ENCODE results near the gene PTDSS2.
A peak's percentile ranks its signal among the peaks of the same experiment; 100 is the strongest.

The PTDSS2 gene

DNA sequence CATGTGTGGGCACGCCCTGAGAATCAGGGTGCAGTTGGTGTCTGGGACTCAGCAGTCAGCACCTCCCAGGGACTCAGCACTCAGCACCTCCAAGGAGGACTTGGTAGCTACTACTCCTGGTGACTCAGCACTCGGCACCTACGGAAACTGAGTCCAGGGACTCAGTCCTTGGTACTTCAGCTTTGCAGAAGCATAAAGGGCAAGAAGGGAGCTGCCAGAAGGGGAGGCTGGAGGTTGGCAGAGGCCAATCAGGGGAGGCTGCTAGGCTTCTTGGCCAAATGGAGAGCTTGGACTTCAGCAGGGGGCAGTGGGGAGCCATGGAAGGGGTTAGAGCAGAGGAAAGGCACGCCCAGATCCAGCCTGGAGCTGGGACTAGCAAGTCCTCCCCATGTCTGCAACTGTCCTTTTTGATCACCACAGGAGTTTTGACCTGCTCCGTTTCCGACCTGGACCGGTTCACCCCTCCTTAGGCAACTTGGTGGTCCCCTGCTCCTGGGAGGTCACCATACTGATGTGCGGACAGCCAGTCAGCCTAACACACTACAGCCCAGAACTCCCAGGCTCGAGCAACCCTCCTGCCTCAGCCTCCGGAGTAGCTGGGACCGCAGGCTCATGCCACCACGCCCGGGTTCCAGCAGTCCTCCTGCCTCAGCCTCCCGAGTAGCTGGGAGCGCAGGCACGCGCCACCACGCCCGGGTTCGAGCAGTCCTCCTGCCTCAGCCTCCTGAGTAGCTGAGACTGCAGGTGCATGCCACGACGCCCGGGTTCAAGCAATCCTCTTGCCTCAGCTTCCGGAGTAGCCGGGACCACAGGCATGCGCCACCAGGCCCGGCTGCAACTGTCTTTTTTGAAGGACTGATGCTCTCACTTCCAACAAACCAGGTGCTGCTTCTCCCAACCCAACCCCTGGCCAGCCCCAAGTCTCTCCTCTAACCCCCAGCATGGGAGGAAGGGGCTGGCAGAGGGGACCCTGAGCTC, 9.7 kb upstream of the PTDSS2 start:
- no peak overlapping the region for H3K4me3 ChIP-seq (ENCODE audit: low read depth, low read length)
- in situ Hi-C loops (cut with HindIII; ENCODE audit: low sequenced_read_pairs), result no loop called here
- no peak for DNase-seq (ENCODE audit: low read depth, low spot score)
- TF ChIP-seq, protein P1, sequence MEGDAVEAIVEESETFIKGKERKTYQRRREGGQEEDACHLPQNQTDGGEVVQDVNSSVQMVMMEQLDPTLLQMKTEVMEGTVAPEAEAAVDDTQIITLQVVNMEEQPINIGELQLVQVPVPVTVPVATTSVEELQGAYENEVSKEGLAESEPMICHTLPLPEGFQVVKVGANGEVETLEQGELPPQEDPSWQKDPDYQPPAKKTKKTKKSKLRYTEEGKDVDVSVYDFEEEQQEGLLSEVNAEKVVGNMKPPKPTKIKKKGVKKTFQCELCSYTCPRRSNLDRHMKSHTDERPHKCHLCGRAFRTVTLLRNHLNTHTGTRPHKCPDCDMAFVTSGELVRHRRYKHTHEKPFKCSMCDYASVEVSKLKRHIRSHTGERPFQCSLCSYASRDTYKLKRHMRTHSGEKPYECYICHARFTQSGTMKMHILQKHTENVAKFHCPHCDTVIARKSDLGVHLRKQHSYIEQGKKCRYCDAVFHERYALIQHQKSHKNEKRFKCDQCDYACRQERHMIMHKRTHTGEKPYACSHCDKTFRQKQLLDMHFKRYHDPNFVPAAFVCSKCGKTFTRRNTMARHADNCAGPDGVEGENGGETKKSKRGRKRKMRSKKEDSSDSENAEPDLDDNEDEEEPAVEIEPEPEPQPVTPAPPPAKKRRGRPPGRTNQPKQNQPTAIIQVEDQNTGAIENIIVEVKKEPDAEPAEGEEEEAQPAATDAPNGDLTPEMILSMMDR (IDR thresholded peaks at IDR 0.05; ENCODE audit: low read depth, low read length), result no peak

GRCh38 chr11:441043-441417, 9.0 kb upstream of the PTDSS2 start:
- in situ Hi-C loops (cut with HindIII; ENCODE audit: low sequenced_read_pairs), result no loop called here
- no peak overlapping the region for H3K4me3 ChIP-seq (ENCODE audit: low read depth, low read length)
- TF ChIP-seq, protein P1 (IDR thresholded peaks at IDR 0.05; ENCODE audit: low read depth, low read length), result no peak
- no peak for DNase-seq (ENCODE audit: low read depth, low spot score)

DNA sequence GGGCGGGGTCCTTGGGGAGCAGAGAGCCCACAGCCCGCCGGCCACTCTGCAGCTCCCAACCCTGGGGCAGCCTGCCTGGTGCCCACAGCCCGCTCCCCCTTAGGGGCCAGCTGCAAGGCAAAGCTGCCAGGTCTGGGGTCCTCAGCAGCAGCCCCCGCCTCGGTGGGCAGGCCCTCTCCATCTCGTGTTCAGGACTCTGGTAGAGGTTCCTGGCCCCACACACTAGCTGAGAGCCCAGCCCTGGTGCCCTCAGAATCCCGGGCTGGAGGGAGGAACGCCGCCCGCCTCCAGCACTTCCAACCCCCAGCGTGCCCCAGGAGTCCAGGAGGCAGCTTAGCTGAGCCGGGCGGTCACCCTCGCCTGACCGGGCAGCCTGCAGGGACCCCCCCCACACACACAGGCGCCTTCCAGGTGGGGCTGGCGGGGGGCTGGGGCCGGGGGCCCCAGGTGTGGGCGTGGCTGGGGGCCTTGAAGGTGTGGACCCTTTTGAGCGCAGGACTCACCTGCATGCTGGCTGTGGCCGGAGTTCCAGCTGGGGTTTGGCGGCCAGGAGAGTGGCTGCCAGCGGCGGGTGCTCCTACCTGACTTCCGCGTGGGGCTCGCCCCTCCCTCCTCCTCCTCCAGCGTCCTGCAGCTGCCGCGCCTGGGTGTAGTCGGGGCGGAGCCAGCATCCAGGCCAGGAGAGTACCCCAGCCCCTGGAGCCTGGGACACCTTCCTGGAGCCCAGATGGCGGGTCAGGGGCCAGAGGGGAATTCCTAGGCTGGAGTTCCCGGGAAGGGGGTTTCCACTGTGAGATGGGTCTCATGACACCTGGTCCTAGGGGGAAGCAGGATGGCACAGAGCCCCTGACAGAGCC, 8.4 kb upstream of the PTDSS2 start, which contains the start of gene ANO9:
Gene ANO9, minus strand, starts transcription at position 594 of the 857 bp plus-strand sequence. Its CDS starts 85 bp downstream, at position 509.
- TF ChIP-seq, protein P1 (IDR thresholded peaks at IDR 0.05; ENCODE audit: low read depth, low read length), result no peak
- no peak for DNase-seq (ENCODE audit: low read depth, low spot score)
- in situ Hi-C loops (cut with HindIII; ENCODE audit: low sequenced_read_pairs), result no loop called here
- no peak within 1 kb of the TSS for H3K4me3 ChIP-seq (ENCODE audit: low read depth, low read length)

- TF ChIP-seq, protein P1 (IDR thresholded peaks at IDR 0.05; ENCODE audit: low read depth, low read length), result no peak
- no peak for DNase-seq (ENCODE audit: low read depth, low spot score)
- no peak overlapping the region for H3K4me3 ChIP-seq (ENCODE audit: low read depth, low read length)
- in situ Hi-C loops (cut with HindIII; ENCODE audit: low sequenced_read_pairs), result no loop called here
Measured at GRCh38 chr11:442611-443081, 7.4 kb upstream of the PTDSS2 start.

DNA sequence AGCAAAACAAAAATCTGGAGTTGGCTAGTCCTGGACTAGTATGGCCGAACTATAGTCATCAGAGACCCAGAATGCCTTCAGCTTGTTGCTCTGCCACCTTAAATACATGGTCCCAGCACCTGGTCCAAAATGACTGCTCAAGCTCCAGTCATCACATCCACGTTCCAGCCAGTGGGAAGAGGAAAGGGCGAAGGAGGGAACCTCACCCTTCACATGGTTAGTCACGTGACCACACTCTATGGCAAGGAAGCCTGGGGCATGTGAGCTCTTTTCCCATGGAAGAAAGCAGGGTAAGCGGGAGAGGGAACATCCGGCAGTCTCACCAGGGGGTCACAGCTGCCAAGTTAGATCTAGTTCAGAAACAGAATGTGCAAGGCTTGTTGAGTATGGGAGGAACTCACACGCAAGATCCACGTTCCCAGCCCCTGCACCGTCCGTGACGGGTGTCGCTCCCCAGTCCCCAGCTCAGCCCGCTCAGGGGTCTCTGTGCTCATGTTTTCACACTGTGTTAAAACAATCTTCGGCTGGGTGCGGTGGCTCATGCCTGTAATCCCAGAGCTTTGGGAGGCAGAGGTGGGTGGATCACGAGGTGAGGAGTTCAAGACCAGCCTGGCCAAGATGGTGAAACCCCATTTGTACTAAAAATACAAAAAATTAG, 6.4 kb upstream of the PTDSS2 start:
- H3K4me3 ChIP-seq (ENCODE audit: low read depth, low read length), result no peak overlapping the region
- DNase-seq (ENCODE audit: low read depth, low spot score), result peak; percentile 45
- in situ Hi-C loops (cut with HindIII; ENCODE audit: low sequenced_read_pairs), result no loop called here
- TF ChIP-seq, protein P1 (IDR thresholded peaks at IDR 0.05; ENCODE audit: low read depth, low read length), result no peak
